Erythroblast (primary cell): ENCODE results near the gene MYL2.

Experiments used
- GATA1 ChIP-seq: IDR thresholded peaks from 2 replicates; pipeline ENCODE4 v1.6.1; 2011; ENCODE audit warnings: low read depth, mild to moderate bottlenecking, control low read depth, low read length, moderate library complexity
- POLR2A ChIP-seq: IDR thresholded peaks from 2 replicates; pipeline ENCODE4 v1.6.1; 2011; ENCODE audit warnings: mild to moderate bottlenecking, low read length

GRCh38 chr12:110928700-110929099 is 8.3 kb upstream of the MYL2 start:
- TF ChIP-seq POLR2A (no peak), GATA1 (no peak)
